HG03469 (cell line): ENCODE data around the gene ANKZF1.
"Not testable (repeated sequence)": the region's sequence is repeated elsewhere in the genome, so short reads cannot be mapped to it uniquely, and the experiment has no call there.

Experiments used
- ATAC-seq: cut with Tn5 transposase; IDR thresholded peaks from one replicate; pipeline ENCODE4 v1.9.1; 2021; ENCODE audit warnings: mild to moderate bottlenecking, moderate library complexity, moderate number of reproducible peaks; ENCODE audit not compliant: unreplicated experiment

ANKZF1 gene

DNA sequence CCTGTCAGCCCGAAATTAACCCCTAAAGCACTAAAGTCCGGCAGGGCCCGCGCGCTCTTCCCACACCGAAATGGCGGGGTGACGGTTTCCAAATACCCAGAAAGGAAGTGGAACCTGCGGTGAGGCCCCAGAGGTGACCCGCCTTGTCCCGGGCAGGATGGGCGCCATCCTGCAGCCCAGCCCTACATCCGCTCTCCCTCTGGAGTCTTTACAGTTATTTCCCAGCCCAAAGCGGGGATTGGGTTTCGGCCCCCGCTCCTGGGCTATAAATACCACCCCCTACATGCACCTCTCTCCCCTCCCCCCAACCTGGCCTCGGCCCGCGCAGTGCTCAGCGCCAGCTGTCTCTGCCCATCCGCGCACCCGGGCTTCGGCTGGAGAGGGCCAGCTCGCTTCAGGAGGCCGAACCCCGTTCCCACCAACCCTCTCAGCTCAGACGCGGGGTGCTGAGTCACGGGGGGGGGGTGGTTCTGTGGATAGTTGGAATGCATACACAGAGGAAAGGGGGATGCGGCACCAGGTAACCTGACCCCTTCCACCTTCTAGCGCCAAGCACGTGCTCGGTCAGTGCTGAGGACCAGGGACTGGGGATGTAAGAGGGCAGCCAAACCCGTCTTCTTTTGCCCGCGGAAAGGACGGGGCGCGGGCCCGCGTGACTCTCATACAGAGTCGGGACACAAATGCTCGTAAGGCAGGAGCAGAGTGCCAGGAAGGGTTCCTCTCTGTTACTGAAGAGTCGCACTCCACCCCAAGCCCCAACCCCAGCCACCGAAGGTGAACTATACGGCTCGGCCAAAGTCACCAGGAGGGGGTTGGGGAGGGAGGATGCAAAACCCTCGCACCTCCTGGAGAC, 23.5 kb downstream of the ANKZF1 start, which contains the start of gene TUBA4B:
Gene TUBA4B, plus strand, starts transcription at position 344 of the 853 bp plus-strand sequence. Its CDS starts 165 bp downstream, at position 509.
- no peak for ATAC-seq

DNA sequence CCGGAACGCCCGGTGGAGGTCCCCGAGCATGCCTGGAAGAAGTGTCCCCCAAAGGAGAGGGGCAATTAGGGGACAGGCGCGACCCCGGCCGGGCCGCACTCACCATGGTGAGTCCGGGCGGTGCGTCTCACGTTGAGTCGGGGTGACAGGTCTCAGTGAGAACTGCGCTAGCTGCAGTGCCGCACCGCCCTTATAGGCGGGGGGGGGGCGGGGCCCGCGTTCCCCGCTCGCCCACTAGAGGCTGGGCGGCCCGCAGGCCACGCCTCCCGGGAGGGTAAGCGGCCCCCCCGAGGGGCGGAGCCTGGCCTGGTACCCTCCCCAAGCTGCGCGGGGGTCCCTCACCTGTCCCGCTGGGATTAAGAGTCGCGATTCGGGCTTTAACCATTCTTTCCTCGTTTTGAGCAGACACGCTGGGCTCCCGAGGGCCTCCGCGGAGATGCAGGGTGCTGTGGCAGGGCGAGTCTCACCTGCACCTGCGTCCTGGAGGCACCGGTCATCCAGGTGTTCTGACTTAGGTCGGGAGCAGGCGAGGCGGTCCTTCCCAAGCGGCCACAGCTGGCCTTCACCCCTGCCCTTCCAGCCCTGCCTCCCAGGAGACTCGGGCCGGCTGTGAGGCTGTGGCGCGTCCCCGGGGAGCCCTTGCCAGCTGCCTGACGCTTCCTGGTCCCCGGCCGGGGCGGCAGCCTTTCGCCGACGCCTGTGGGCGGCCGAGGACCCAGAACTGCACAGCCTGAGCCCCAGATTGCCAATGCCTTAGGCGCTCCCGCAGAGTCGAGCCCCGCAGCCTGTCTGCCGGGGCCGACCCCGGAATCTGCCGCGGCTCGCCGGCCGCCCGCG, 24.4 kb downstream of the ANKZF1 start, which contains the start of gene TUBA4A:
Gene TUBA4A, minus strand, starts transcription at position 166 of the 837 bp plus-strand sequence. Its CDS starts 60 bp downstream, at position 106.
- ATAC-seq: peak; percentile 26

DNA sequence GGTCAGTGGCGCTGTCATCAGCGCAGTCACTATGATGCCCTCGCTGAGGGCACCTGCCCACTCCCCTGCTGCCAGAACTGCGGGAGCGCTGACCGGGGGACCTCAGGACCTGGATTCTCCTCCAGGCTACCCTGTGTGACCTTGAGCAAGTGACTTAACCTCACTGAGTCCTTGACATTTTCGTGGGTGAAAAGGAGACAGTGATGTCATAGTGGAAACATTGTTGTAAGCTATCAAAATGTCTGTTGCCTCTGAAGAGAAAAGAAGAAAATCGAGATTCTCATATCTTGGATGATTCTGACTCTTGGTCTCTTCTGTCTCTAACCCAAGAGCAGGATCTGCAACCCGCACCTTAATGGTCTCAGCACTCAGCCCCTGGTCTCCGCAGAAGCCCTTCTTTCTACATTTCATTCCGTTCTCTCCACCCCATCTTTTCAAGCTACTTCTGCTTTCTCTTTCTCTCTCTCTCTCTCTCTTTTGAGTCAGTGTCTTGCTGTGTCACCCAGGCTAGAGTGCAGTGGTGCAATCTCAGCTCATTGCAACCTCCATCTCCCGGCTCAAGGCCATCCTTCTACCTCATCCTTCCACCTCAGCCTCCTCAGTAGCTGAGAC, 25.1 kb downstream of the ANKZF1 start:
- ATAC-seq: peak; percentile 15

DNA sequence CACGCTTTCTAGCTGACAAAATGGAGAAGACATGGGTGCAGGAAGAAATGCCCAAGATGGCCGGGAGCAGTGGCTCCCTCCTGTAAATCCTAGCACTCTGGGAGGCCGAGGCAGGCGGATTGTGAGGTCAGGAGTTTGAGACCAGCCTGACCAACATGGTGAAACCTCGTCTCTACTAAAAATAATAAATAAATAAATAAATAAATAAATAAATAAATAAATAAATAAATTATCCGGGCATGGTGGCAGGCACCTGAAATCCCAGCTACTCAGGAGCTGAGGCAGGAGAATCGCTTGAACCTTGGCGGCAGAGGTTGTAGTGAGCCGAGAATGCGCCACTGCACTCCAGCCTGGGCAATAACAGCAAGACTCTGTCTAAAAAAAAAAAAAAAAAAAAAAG, 29.3 kb downstream of the ANKZF1 start:
- ATAC-seq: not testable (repeated sequence)

DNA sequence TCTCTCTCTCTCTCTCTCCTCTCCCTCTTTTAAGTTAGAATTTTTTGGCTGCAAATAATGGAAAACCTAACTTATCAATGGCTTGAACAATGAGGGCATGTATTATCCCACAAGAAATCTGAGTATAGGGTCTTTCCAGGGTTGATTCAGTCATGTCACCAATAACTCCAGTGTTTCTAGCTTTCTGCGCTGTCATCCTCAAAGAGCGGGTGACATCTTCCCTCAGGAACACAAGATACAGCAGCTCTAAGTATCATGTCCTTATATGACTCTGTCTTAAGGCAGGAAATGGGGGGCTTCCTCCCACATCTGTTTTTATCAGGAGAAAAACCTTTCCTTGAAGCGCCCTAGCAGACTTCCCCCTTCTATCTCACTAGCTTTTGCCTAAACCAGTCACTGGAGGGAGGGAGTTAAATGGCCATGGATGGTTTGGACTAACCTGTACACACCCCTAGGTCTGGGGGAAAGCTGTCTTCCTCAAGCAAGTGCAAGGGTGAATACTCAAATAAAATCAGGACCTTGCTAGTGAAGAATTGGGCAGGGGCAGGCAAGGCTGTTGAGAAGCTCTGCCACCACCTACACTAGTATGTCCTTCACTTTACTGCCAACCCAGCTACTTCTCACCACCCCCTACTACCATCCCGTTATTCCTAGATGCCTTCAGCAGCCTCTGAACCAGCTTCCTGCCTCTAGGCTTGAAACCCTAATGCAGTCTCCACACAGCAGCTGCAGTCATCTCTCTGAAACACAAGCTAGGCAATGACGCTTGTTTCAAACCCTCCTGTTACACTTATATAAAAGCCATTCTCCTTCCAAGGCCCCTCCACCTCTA, 31.6 kb downstream of the ANKZF1 start:
- ATAC-seq: no peak

DNA sequence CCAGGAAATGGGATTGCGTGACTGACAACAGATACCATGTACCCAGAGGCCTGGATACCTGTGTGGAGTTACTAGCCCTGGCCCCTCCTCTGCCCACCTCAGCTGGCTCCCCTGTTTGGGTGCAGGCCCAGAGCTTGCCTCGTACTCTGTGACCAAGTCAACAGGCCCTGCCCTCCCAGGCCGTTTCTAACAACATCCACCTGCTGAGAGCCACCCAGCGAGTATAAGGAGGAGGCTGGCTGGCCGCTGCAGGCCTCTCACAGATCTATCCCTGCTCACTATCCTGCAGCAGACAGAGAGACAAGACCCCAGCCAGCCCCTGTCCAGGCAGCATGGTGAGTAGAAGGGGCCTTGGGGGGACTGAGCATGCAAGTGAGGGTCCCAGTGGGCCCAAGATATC, 36.6 kb downstream of the ANKZF1 start:
- no peak for ATAC-seq

DNA sequence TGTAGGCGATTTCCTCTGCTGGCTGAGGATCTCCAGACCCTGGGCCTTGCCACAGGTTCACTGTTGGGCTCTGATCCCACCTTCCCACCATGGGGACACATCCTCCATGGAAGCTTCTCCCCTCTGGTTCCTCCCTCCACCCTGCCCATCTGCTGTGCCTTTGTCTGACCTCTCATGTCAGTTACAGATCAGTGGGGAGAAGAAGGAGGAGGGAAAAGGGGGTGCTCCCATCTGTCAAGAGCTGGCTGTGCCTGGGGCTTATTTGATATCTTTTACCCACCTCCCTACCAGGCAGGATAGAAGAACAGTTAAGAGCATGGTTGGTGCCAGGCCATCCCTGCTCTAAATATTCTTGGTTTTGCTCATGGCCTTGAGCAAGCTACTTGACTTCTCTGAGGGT, 37.3 kb downstream of the ANKZF1 start:
- ATAC-seq: no peak

DNA sequence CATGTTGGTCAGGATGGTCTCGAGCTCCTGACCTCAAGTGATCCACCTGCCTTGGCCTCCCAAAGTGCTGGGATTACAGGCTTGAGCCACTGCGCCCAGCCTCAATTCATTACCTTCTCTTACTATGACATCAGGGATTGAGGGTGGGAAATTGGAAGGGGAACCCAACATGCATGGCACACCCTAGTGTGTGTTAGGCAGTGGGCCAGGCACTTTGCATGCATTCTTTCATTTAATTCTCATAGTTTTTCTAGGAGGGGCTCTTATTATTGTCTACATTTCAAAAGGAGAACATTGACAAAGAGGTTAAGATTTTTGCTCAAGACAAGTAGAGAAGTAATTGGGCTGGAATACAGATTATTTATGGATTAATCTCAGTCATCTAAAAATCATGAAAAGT, 38.7 kb downstream of the ANKZF1 start:
- no peak for ATAC-seq

DNA sequence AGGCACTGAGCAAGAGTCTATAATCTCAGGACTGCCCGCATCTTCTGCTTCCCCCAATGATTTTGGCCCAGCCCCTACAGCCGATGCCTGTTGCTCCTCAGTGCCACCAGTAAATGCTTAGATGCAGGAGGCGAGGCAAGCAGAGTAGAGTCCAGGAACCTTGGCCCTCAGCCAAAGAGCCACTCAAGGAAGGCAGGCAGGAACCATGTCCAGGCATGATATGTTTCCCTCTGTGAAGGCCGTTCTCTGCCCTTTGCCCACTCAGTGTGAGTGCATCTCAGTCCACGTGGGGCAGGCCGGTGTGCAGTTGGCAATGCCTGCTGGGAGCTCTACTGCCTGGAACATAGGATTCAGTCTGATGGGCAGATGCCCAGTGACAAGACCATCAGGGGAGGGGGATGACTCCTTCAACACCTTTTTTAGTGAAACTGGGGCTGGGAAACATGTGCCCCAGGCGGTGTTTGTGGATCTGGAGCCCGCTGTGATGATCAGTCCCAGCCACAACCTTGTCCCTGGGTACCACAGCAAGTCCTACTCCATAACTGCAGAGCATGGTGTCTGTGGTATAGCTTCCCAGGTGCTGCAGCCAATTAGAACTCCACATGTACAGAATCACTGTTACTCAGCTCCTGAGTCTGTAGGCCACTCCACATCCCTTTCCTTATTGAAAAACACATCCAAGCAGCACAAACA, 39.9 kb downstream of the ANKZF1 start:
- no peak for ATAC-seq

DNA sequence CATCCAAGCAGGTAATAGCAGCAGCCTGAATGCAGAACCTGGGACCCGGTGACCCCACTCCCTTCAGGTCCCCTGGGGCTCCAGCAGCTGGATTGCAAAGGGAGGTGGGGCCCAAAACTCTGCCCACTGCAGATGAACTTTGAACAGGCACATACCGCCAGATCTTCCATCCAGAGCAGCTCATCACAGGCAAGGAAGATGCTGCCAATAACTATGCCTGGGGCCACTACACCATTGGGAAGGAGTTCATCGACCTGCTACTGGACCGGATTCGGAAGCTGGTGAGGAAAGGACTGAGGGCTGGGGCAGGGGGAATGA, 40.4 kb downstream of the ANKZF1 start:
- no peak for ATAC-seq

DNA sequence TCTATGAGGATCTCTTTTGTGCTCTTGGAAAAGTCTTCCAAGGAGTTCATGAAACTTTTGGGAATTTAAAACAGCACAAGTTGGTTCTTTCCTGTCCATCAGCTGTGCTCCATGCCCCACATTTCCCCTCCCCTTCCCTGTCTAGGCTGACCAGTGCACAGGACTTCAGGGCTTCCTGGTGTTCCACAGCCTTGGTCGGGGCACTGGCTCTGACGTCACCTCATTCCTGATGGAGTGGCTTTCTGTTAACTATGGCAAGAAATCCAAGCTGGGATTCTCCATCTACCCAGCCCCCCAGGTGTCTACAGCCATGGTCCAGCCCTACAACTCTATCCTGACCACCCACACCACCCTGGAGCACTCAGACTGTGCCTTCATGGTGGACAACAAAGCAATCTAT, 41.4 kb downstream of the ANKZF1 start:
- ATAC-seq: no peak

DNA sequence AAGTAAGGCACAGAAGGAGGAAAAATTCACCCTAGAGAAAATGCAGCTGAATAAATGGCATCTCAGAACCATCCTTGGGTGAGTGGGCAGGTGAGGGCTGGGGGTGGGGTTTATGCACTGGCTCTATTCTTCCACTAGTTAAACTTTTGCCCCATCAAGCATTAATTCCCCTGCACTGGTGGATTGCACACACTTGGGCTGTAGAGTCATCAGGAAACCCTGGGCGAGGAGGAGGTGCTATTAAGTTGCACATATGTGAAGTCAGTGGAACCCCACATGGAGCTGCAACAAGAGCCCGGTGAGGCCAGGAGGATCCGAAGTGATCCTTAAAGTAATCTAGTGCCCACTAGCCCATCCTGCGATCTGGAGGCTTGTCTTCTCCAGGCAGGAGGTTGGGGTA, 42.8 kb downstream of the ANKZF1 start:
- ATAC-seq: no peak

DNA sequence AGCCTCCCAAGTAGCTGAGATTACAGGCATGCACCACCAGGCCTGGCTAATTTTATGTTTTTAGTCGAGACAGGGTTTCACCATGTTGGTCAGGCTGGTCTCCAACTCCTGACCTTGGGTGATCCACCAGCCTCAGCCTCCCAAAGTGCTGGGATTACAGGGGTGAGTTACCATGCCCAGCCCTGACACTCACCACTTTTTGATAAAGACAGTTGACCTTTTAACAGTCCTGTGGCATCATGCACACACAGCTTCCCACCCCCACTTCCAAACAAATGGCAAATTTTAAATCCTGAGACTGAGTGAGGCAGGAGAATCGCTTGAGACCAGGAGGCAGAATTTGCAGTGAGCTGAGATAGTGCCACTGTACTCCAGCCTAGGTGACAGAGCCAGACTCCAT, 43.4 kb downstream of the ANKZF1 start:
- no peak for ATAC-seq

DNA sequence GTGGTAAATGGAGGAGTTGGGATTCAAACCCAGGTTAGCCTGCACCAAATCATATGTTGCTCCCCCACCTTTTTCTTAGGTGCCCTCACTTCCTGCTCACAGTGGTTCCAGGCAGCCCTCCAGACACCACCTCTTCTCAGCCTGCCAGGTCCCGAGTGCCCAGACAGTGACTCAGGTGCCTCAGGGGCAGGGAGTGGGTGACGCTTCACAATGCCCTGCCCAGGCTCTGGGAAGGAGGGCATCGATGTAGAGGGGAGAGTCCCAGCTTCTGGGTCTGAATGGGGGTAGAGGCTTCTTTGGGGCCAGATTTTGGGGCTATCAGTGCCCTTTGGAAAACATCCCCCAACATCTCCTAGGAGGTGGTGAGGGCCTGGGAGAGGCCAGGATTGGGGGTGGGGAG, 44.3 kb downstream of the ANKZF1 start:
- no peak for ATAC-seq

DNA sequence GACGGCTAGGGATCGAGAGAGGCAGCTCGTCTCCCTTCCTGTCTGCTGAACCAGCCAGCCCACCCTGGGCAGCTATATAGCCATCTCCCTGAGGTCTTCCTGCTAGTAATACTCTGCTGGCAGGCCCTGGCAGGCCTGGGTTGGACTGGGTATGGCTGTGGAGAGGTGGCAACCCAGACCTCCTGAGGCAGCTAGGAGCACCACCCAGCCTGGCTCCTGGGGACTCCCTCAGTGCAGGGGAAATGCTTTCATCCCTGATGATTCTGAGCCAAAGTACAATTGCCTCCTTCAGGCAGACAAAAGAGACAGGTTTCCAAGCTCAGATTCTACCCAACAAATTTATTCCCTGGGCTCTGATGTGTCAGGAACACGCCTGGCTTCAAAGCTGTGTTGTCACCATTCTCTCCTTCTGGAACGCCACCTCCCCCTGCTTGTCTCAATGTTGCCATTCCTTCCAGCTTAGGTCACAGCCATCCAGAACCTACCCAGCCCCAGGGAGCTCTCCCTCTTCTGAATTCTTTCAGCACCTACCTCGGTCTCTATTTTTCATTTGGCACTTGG, 44.8 kb downstream of the ANKZF1 start:
- ATAC-seq: no peak

DNA sequence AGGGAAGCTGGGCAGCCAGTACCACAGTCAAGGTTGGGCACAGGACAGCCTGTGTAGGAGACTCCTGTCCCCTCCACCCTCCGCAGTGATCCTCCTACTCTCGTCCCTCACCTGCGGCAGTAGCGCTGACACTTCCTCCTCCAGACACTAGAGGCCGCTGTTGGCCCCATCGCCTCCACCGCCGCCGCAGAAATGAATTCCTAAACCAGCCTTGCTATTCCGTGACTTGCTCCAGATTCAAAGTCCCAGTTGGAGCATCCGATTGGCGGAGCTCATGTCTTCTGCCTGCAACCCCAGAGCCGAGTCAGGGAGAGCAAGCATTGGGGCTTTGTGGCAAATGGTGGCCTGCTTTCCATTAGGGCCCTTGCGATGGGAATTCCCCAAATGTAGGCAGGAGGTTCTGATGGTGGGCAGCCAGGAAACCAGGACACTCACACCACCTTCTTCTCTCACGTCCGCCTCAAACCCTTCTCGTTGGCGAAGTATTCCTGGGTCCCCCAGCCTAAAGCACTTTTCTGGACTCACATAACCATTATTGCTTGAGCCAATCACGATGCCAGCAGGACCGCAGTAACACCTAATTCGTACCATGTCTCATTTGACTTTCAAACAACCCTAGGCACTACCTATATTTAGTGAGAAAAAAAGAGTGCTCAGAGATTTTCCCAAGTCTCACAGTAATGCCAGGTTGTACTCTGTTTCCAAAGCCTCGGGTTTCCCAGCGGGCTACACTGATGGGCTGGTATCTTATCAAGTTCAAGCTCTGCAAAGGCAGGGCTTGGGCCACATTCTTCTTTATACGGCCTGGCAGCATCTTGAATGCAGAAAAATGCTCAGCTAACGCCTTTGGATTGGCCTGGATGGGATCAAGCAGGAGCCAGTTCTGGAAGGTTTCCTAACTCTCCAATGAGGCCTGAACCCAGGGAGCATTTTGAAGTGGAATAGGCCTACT, 48.4 kb downstream of the ANKZF1 start:
- peak; percentile 22 for ATAC-seq

DNA sequence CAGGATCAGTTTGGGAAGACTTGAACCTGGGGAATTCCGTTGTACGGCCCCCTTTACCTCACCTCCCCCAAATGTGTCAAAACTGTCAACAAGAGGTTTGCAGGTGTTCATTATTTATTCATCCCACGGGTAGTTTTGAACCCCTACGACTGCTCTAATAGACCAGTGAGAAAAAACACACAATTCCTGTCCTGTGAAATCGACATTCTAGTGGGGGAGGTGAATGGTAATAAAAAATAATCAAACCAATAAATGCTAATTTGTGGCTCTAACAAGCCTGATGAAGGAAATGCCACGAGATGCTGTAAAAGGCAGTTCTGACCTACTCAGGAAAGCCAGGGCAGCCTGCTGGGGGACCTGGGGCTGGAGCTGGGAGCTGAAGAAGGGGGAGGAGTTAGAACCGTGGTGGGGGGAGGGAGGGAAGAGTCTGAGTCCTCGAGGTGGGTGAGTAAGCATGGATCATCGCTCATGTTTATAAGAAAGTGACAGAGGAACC, 49.1 kb downstream of the ANKZF1 start:
- ATAC-seq: no peak

DNA sequence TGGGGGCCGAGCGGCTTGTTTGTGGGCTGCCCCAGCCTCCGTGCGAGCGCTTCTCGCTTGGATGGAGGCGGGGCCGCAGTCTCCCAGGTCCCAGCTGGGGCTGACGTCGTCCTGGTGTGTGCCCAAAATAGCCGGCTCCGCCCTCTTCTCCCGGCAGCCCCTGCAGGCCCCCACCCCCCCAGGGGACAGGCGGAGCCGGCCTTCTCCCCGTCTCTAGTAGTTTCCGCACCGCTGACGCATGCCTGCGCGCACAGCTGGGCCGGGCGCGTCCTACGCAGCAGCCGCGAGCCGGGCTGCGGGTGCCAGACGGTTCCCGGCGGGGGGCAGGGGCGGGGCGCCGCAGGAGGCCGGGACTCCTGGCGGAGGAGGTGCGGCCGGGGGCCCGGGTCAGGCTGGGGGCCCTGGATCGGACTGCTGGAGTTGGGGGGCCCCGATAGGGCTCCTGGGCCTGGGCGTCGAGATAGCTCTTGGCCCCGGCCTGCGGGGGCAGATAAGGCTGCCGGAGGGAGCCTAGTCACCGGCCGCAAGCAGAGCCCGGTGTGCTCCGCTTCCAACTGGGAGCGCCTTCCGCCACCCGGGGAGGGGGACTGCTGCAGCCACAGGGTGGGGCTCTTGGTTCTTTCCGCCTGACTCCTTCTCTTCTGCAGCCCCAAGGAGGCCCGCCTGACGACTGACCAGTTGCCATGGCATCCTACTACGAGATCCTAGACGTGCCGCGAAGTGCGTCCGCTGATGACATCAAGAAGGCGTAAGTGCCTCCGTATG, 49.7 kb downstream of the ANKZF1 start, which contains the start of gene DNAJB2:
Gene DNAJB2, plus strand, starts transcription at position 216 of the 765 bp plus-strand sequence. Its CDS starts 468 bp downstream, at position 684.
- ATAC-seq: peak; percentile 76
